H9 (cell line): ENCODE results near the gene ATP12A. TPM values are rescaled to one million over a fixed set of nuclear protein-coding genes. Genes with fewer than 3 reads are reported as not detected.

Experiments used
- DNase-seq: peaks from one replicate; pipeline ENCODE4 v3.0.0-alpha.2; 2017
- H2AFZ ChIP-seq: one replicate; pipeline ENCODE4 v1.6.1; 2013; ENCODE audit warnings: mild to moderate bottlenecking, low read length, control low read depth, moderate library complexity
- H2AK5ac ChIP-seq: 2 replicates; pipeline ENCODE4 v1.6.1; 2013; ENCODE audit warnings: low read length, control low read depth, mixed read lengths; ENCODE audit not compliant: insufficient read length
- H2BK120ac ChIP-seq: one replicate; pipeline ENCODE4 v1.6.1; 2013; ENCODE audit warnings: low read depth, mild to moderate bottlenecking, low read length, control low read depth, inconsistent platforms; ENCODE audit not compliant: poor library complexity, severe bottlenecking
- H2BK12ac ChIP-seq: 2 replicates; pipeline ENCODE4 v1.6.1; 2013; ENCODE audit warnings: low read length, control low read depth, mixed read lengths, low read depth; ENCODE audit not compliant: insufficient read length
- H2BK15ac ChIP-seq: 2 replicates; pipeline ENCODE4 v1.6.1; 2013; ENCODE audit warnings: low read depth, low read length, control low read depth
- H2BK20ac ChIP-seq: one replicate; pipeline ENCODE4 v1.6.1; 2013; ENCODE audit warnings: low read depth, mild to moderate bottlenecking, low read length, control low read depth, inconsistent platforms; ENCODE audit not compliant: poor library complexity, severe bottlenecking
- H2BK5ac ChIP-seq: 2 replicates; pipeline ENCODE4 v1.6.1; 2013; ENCODE audit warnings: low read length, control low read depth, mixed read lengths; ENCODE audit not compliant: insufficient read length
- H3K14ac ChIP-seq: 2 replicates; pipeline ENCODE4 v1.6.1; 2013; ENCODE audit warnings: low read length, control low read depth; ENCODE audit not compliant: insufficient read depth
- H3K18ac ChIP-seq: 2 replicates; pipeline ENCODE4 v1.6.1; 2013; ENCODE audit warnings: low read depth, mild to moderate bottlenecking, mixed read lengths, low read length, control low read depth; ENCODE audit not compliant: insufficient read length
- H3K23ac ChIP-seq: 2 replicates; pipeline ENCODE4 v1.6.1; 2013; ENCODE audit warnings: low read length, control low read depth, mixed read lengths, low read depth; ENCODE audit not compliant: insufficient read length
- H3K23me2 ChIP-seq: 2 replicates; pipeline ENCODE4 v1.6.1; 2013; ENCODE audit warnings: low read depth, mild to moderate bottlenecking, mixed read lengths, low read length, control low read depth; ENCODE audit not compliant: insufficient read length, poor library complexity, severe bottlenecking
- H3K27ac ChIP-seq: 2 replicates; pipeline ENCODE4 v1.5.1; 2013; ENCODE audit warnings: low read length, control low read depth, mixed read lengths, low read depth; ENCODE audit not compliant: insufficient read length
- H3K27me3 ChIP-seq: 2 replicates; pipeline ENCODE4 v1.6.1; 2013; ENCODE audit warnings: low read length, control low read depth, inconsistent platforms; ENCODE audit not compliant: insufficient read depth
- H3K4ac ChIP-seq: 2 replicates; pipeline ENCODE4 v1.6.1; 2013; ENCODE audit warnings: low read depth, mild to moderate bottlenecking, control low read depth, inconsistent platforms, low read length, moderate library complexity
- H3K4me1 ChIP-seq: 2 replicates; pipeline ENCODE4 v1.6.1; 2013; ENCODE audit warnings: low read length, control low read depth, inconsistent platforms; ENCODE audit not compliant: insufficient read depth
- H3K4me2 ChIP-seq: 2 replicates; pipeline ENCODE4 v1.6.1; 2013; ENCODE audit warnings: low read length, control low read depth, mixed read lengths; ENCODE audit not compliant: insufficient read length, insufficient read depth
- H3K56ac ChIP-seq: 2 replicates; pipeline ENCODE4 v1.6.1; 2013; ENCODE audit warnings: low read depth, mild to moderate bottlenecking, mixed read lengths, low read length, control low read depth; ENCODE audit not compliant: insufficient read length
- H3K79me1 ChIP-seq: 2 replicates; pipeline ENCODE4 v1.6.1; 2013; ENCODE audit warnings: low read depth, mild to moderate bottlenecking, moderate library complexity, low read length, control low read depth, inconsistent platforms; ENCODE audit not compliant: insufficient read depth, poor library complexity, severe bottlenecking
- H3K79me2 ChIP-seq: 2 replicates; pipeline ENCODE4 v1.6.1; 2013; ENCODE audit warnings: low read length, control low read depth, inconsistent platforms; ENCODE audit not compliant: insufficient read depth
- H3K9ac ChIP-seq: 2 replicates; pipeline ENCODE4 v1.6.1; 2013; ENCODE audit warnings: low read length, control low read depth, mixed read lengths; ENCODE audit not compliant: insufficient read length; ENCODE audit errors: extremely low read depth
- H3K9me3 ChIP-seq: one replicate; pipeline ENCODE4 v1.6.1; 2013; ENCODE audit warnings: low read depth, low read length, inconsistent platforms; ENCODE audit not compliant: control insufficient read depth
- H3T11ph ChIP-seq: one replicate; pipeline ENCODE4 v1.6.1; 2013; ENCODE audit warnings: mild to moderate bottlenecking, low read length, control low read depth, inconsistent platforms
- H4K20me1 ChIP-seq: one replicate; pipeline ENCODE4 v1.6.1; 2013; ENCODE audit not compliant: control insufficient read depth, insufficient read length, insufficient read depth
- H4K5ac ChIP-seq: 2 replicates; pipeline ENCODE4 v1.6.1; 2013; ENCODE audit warnings: low read depth, mild to moderate bottlenecking, mixed read lengths, low read length, control low read depth; ENCODE audit not compliant: insufficient read length
- H4K8ac ChIP-seq: replicated peaks from 2 replicates; pipeline ENCODE4 v1.6.1; 2013; ENCODE audit warnings: low read length, control low read depth, mixed read lengths, low read depth; ENCODE audit not compliant: insufficient read length
- H4K91ac ChIP-seq: 2 replicates; pipeline ENCODE4 v1.6.1; 2013; ENCODE audit warnings: low read depth, mild to moderate bottlenecking, moderate library complexity, mixed read lengths, low read length, control low read depth; ENCODE audit not compliant: insufficient read length
- H3K27ac Mint-ChIP-seq, 3 experiments: 2 replicates in 2 of 3; 3 replicates in 1 of 3; pipeline ENCODE4 v1.8.0; 2020 to 2021; ENCODE audit warnings: mixed read lengths in 3 of 3, mild to moderate bottlenecking in 1 of 3, moderate library complexity in 1 of 3
- H3K27me3 Mint-ChIP-seq: 2 replicates; pipeline ENCODE4 v1.8.0; 2021; ENCODE audit warnings: low read depth, mild to moderate bottlenecking, moderate library complexity, mixed read lengths
- H3K36me3 Mint-ChIP-seq, 3 experiments: 2 replicates in 2 of 3; 3 replicates in 1 of 3; pipeline ENCODE4 v1.8.0; 2020 to 2021; ENCODE audit warnings: low read depth in 3 of 3, mixed read lengths in 3 of 3; ENCODE audit not compliant: insufficient read depth in 1 of 3
- H3K4me1 Mint-ChIP-seq, 2 experiments: 2 replicates each; pipeline ENCODE4 v1.8.0; 2020; ENCODE audit warnings: mixed read lengths in 2 of 2
- H3K4me3 Mint-ChIP-seq, 2 experiments: 2 replicates in 1 of 2; 3 replicates in 1 of 2; pipeline ENCODE4 v1.8.0; 2020 to 2021; ENCODE audit warnings: mild to moderate bottlenecking in 2 of 2, mixed read lengths in 2 of 2, moderate library complexity in 1 of 2
- H3K9me3 Mint-ChIP-seq, 2 experiments: 2 replicates in 1 of 2; 3 replicates in 1 of 2; pipeline ENCODE4 v1.8.0; 2020; ENCODE audit warnings: mild to moderate bottlenecking in 2 of 2, mixed read lengths in 2 of 2, moderate library complexity in 1 of 2
- CTCF ChIP-seq: fragments of 200-600 bp; sonication (generic); conservative IDR thresholded peaks from 3 replicates; pipeline ENCODE4 v1.8.0; 2021; ENCODE audit warnings: antibody characterized with exemption, mild to moderate bottlenecking
- WGBS: extraction: QIAGEN DNeasy Blood & Tissue Kit; methylation state at CpG from one replicate; pipeline ENCODE4 v1.1.7; 2013; ENCODE audit warnings: missing lambda C conversion rate, low lambda C conversion rate, mixed read lengths; ENCODE audit not compliant: insufficient read length; ENCODE audit errors: extremely low coverage; 5-methylcytosine and 5-hydroxymethylcytosine counted together
- total RNA-seq: library from RNA; stranded (reverse); gene quantifications from 2 replicates; pipeline ENCODE4 v1.2.1, GENCODE V29; 2021

The ATP12A gene
- total RNA-seq, 1 experiment from 2014 or later: 0.94 TPM

- no peak overlapping the region for H3K23ac ChIP-seq
- TF ChIP-seq CTCF: no peak
- H2BK120ac ChIP-seq: no peak overlapping the region
- no peak overlapping the region for H2BK20ac ChIP-seq
- no peak overlapping the region for H3K9ac ChIP-seq
- no peak overlapping the region for H3K56ac ChIP-seq
- no peak for DNase-seq
- H3K4me3 Mint-ChIP-seq: no peak overlapping the region
- H3K27me3 Mint-ChIP-seq: peaks cover 2% of the 10 kb centered on the region
- H3K4me1 Mint-ChIP-seq: no peaks in the 10 kb centered on the region
- no peak overlapping the region for H3K14ac ChIP-seq
- H2BK12ac ChIP-seq: no peak overlapping the region
- H3K79me1 ChIP-seq: no peaks in the 10 kb centered on the region
- no peaks in the 10 kb centered on the region for H3K23me2 ChIP-seq
- no peaks in the 10 kb centered on the region for H3K27me3 ChIP-seq
- H4K91ac ChIP-seq: no peak overlapping the region
- H2BK5ac ChIP-seq: no peak overlapping the region
- no peak overlapping the region for H3K27ac Mint-ChIP-seq
- H4K8ac ChIP-seq: no peak overlapping the region
- H3K27ac ChIP-seq: no peak overlapping the region
- H2BK15ac ChIP-seq: no peak overlapping the region
- no peak overlapping the region for H3K18ac ChIP-seq
- H3K36me3 Mint-ChIP-seq: peaks cover 0 to 6% (median 0%) of the 10 kb centered on the region in 3 experiments; a peak in 2 of 7 replicates
- H3K9me3 ChIP-seq: no peaks in the 10 kb centered on the region
- H3K4me1 ChIP-seq: no peaks in the 10 kb centered on the region
- no peaks in the 10 kb centered on the region for H3K79me2 ChIP-seq
- no CpG with 5 or more reads among the region's 4 CpGs for WGBS
- no peak overlapping the region for H3T11ph ChIP-seq
- H3K4me2 ChIP-seq: no peak overlapping the region
- H3K4ac ChIP-seq: no peak overlapping the region
- H3K9me3 Mint-ChIP-seq: peaks cover 14 to 15% of the 10 kb centered on the region in 2 experiments
- H4K20me1 ChIP-seq: no peaks in the 10 kb centered on the region
- no peak overlapping the region for H2AK5ac ChIP-seq
- no peak overlapping the region for H2AFZ ChIP-seq
- H4K5ac ChIP-seq: no peak overlapping the region
Observed at GRCh38 chr13:24734950-24735349, 54.7 kb downstream of the ATP12A start.
